GM18951 (cell line): ENCODE results near the gene CADM2.

ENCODE experiments used
- POLR2A ChIP-seq: IDR thresholded peaks from 4 replicates; pipeline ENCODE4 v1.6.1; 2011; ENCODE audit warnings: mild to moderate bottlenecking; ENCODE audit not compliant: insufficient read length, insufficient read depth; ENCODE audit errors: extremely low read depth
- in situ Hi-C: fragments of 300-500 bp; cut with MboI; formaldehyde crosslinking; loops from one replicate; pipeline ENCODE4 v1.12.0; 2022; ENCODE audit warnings: low sequenced_read_pairs, mixed read lengths, inconsistent platforms; ENCODE audit not compliant: unreplicated experiment

CADM2 gene

GRCh38 chr3:85159376-85159775 lies 200.6 kb downstream of the CADM2 start:
- in situ Hi-C loops = no loop called here
- TF ChIP-seq POLR2A = no peak

- in situ Hi-C loops = no loop called here
- no peak for TF ChIP-seq POLR2A
These were observed 202.8 kb downstream of the CADM2 start for GRCh38 chr3:85161544-85161943.

- no peak for TF ChIP-seq POLR2A
- in situ Hi-C loops = no loop called here
These were observed 204.1 kb downstream of the CADM2 start for GRCh38 chr3:85162905-85163304.

GRCh38 chr3:85164436-85164835 lies 205.6 kb downstream of the CADM2 start:
- in situ Hi-C loops = no loop called here
- TF ChIP-seq POLR2A = no peak

- TF ChIP-seq POLR2A = no peak
- in situ Hi-C loops = no loop called here
These were observed 208.8 kb downstream of the CADM2 start for GRCh38 chr3:85167576-85167975.

GRCh38 chr3:85170646-85171045 lies 211.9 kb downstream of the CADM2 start:
- in situ Hi-C loops = no loop called here

GRCh38 chr3:85171976-85172375 lies 213.2 kb downstream of the CADM2 start:
- no peak for TF ChIP-seq POLR2A
- in situ Hi-C loops = no loop called here

More at GRCh38 chr3:85170646-85171045, 211.9 kb downstream of the CADM2 start:
- TF ChIP-seq POLR2A = no peak

- in situ Hi-C loops = no loop called here
- TF ChIP-seq POLR2A = no peak
These were observed 218.0 kb downstream of the CADM2 start for GRCh38 chr3:85176799-85177198.

- no peak for TF ChIP-seq POLR2A
- in situ Hi-C loops = no loop called here
These were observed 224.4 kb downstream of the CADM2 start for GRCh38 chr3:85182975-85183752.

- no peak for TF ChIP-seq POLR2A
- in situ Hi-C loops = no loop called here
These were observed 226.7 kb downstream of the CADM2 start for GRCh38 chr3:85185495-85185894.

GRCh38 chr3:85189731-85190130 lies 230.9 kb downstream of the CADM2 start:
- in situ Hi-C loops = no loop called here
- no peak for TF ChIP-seq POLR2A

- in situ Hi-C loops = no loop called here
- no peak for TF ChIP-seq POLR2A
These were observed 234.8 kb downstream of the CADM2 start for GRCh38 chr3:85193565-85193964.

GRCh38 chr3:85208650-85209049 lies 249.9 kb downstream of the CADM2 start:
- in situ Hi-C loops = no loop called here
- TF ChIP-seq POLR2A = no peak

- no peak for TF ChIP-seq POLR2A
- in situ Hi-C loops = no loop called here
These were observed 251.8 kb downstream of the CADM2 start for GRCh38 chr3:85210540-85210939.
